ENCODE data around the gene LPP. TPM values are rescaled to one million over a fixed set of nuclear protein-coding genes. Genes with fewer than 3 reads are reported as not detected.
A peak's percentile ranks its signal among the peaks of the same experiment; 100 is the strongest.

The LPP gene
- total and polyA plus RNA-seq, 8 donors: 8.0 to 885 (median 305) TPM

GRCh38 chr3:188176476-188176875 lies 22.5 kb downstream of the LPP start:
- intact Hi-C loops (cut with DNase I; ENCODE audit: low total_unique reads): no loop called here
- no peak overlapping the region for H3K4me3 ChIP-seq
- H3K4me1 ChIP-seq: peaks cover 43 to 93% (median 69%) of the 10 kb centered on the region in 4 donors
- no peak for TF ChIP-seq POLR2AphosphoS5 (IDR thresholded peaks at IDR 0.05)
- TF ChIP-seq EP300 (IDR thresholded peaks at IDR 0.05): no peak
- TF ChIP-seq POLR2A (IDR thresholded peaks at IDR 0.05): no peak
- TF ChIP-seq CTCF (IDR thresholded peaks at IDR 0.05): no peak
- peaks cover 0 to 27% (median 11%) of the 10 kb centered on the region in 4 donors for H3K36me3 ChIP-seq
- DNase-seq: peak in 1 of 2 donors; percentile 44
- H3K9me3 ChIP-seq: no peaks in the 10 kb centered on the region
- H3K27me3 ChIP-seq: no peaks in the 10 kb centered on the region
- peak overlapping the region in 3 of 5 donors; percentile 72 to 85 (median 84) for H3K27ac ChIP-seq

GRCh38 chr3:188176884-188177283 lies 22.9 kb downstream of the LPP start:
- H3K27ac ChIP-seq: peak overlapping the region in 3 of 5 donors; percentile 72 to 85 (median 84)
- DNase-seq: no peak
- intact Hi-C loops (cut with DNase I; ENCODE audit: low total_unique reads): no loop called here

GRCh38 chr3:188177721-188178120 lies 23.8 kb downstream of the LPP start:
- Histone ChIP-seq H3K36me3 (peaks cover 0 to 27% (median 11%) of the 10 kb centered on the region in 4 donors), H3K9me3 (no peaks in the 10 kb centered on the region), H3K4me1 (peaks cover 34 to 93% (median 69%) of the 10 kb centered on the region in 4 donors), H3K27ac (peak overlapping the region in 4 of 5 donors; percentile 66 to 85 (median 78)), H3K4me3 (no peak overlapping the region), H3K27me3 (no peaks in the 10 kb centered on the region)
- 76 to 92% (median 86%) methylated on average over 2 of the region's 2 CpGs for WGBS, 5 donors
- intact Hi-C loops (cut with DNase I; ENCODE audit: low total_unique reads): no loop called here
- DNase-seq: no peak
- no peak for TF ChIP-seq EP300 (IDR thresholded peaks at IDR 0.05)
- peak in 1 of 3 donors; percentile 19 for TF ChIP-seq POLR2AphosphoS5 (IDR thresholded peaks at IDR 0.05)

More at GRCh38 chr3:188176884-188177283, 22.9 kb downstream of the LPP start:
- no peak overlapping the region for H3K4me3 ChIP-seq
- H3K4me1 ChIP-seq: peaks cover 39 to 93% (median 69%) of the 10 kb centered on the region in 4 donors
- no peaks in the 10 kb centered on the region for H3K9me3 ChIP-seq
- no peaks in the 10 kb centered on the region for H3K27me3 ChIP-seq
- TF ChIP-seq POLR2AphosphoS5 (IDR thresholded peaks at IDR 0.05) (no peak), EP300 (IDR thresholded peaks at IDR 0.05) (no peak), POLR2A (IDR thresholded peaks at IDR 0.05) (no peak), CTCF (IDR thresholded peaks at IDR 0.05) (no peak)
- WGBS, 5 donors: 92 to 100% (median 100%) methylated on average over 2 of the region's 2 CpGs
- peaks cover 0 to 27% (median 11%) of the 10 kb centered on the region in 4 donors for H3K36me3 ChIP-seq

GRCh38 chr3:188178293-188178936 lies 24.5 kb downstream of the LPP start:
- 75 to 87% (median 78%) methylated on average over 7 of the region's 7 CpGs for WGBS, 5 donors
- Histone ChIP-seq H3K27me3 (no peaks in the 10 kb centered on the region), H3K27ac (peak overlapping the region in 4 of 5 donors; percentile 66 to 85 (median 78)), H3K4me3 (no peak overlapping the region), H3K36me3 (peaks cover 0 to 27% (median 11%) of the 10 kb centered on the region in 4 donors), H3K4me1 (peaks cover 35 to 95% (median 67%) of the 10 kb centered on the region in 4 donors), H3K9me3 (no peaks in the 10 kb centered on the region)
- TF ChIP-seq POLR2A (IDR thresholded peaks at IDR 0.05) (no peak), CTCF (IDR thresholded peaks at IDR 0.05) (no peak), POLR2AphosphoS5 (IDR thresholded peaks at IDR 0.05) (no peak), EP300 (IDR thresholded peaks at IDR 0.05) (no peak)
- no peak for DNase-seq
- intact Hi-C loops (cut with DNase I; ENCODE audit: low total_unique reads): no loop called here

Measured in stomach (tissue), 9 donors.